ENCODE measurements around the gene REV3L.
A peak's percentile ranks its signal among the peaks of the same experiment; 100 is the strongest.

Gene REV3L

GRCh38 chr6:111461860-111462259 lies 21.2 kb downstream of the REV3L start:
- H3K9me3 Mint-ChIP-seq = peaks cover 40% of the 10 kb centered on the region
- H3K4me3 Mint-ChIP-seq = no peak overlapping the region
- H3K4me1 Mint-ChIP-seq = no peaks in the 10 kb centered on the region
- H3K36me3 Mint-ChIP-seq (ENCODE audit: low read depth) = peaks cover 58% of the 10 kb centered on the region
- H3K27me3 Mint-ChIP-seq (ENCODE audit: low read depth) = no peaks in the 10 kb centered on the region
- no peak overlapping the region for H3K27ac Mint-ChIP-seq
- TF ChIP-seq CTCF (IDR thresholded peaks at IDR 0.05; ENCODE audit: unreplicated experiment in 3 of 3) = no peak

- Mint-ChIP-seq H3K36me3 (ENCODE audit: low read depth) (peaks cover 71% of the 10 kb centered on the region), H3K4me1 (peaks cover 13% of the 10 kb centered on the region), H3K27ac (no peak overlapping the region), H3K9me3 (peaks cover 40% of the 10 kb centered on the region), H3K4me3 (no peak overlapping the region), H3K27me3 (ENCODE audit: low read depth) (no peaks in the 10 kb centered on the region)
- TF ChIP-seq CTCF (IDR thresholded peaks at IDR 0.05; ENCODE audit: unreplicated experiment in 3 of 3) = no peak
These were observed 24.3 kb downstream of the REV3L start for GRCh38 chr6:111458670-111459232.

GRCh38 chr6:111456208-111456607 lies 26.8 kb downstream of the REV3L start:
- no peaks in the 10 kb centered on the region for H3K27me3 Mint-ChIP-seq (ENCODE audit: low read depth)
- no peak overlapping the region for H3K4me3 Mint-ChIP-seq
- peaks cover 51% of the 10 kb centered on the region for H3K36me3 Mint-ChIP-seq (ENCODE audit: low read depth)
- H3K4me1 Mint-ChIP-seq = peaks cover 13% of the 10 kb centered on the region
- TF ChIP-seq CTCF (IDR thresholded peaks at IDR 0.05; ENCODE audit: unreplicated experiment in 3 of 3) = no peak
- peaks cover 31% of the 10 kb centered on the region for H3K9me3 Mint-ChIP-seq
- peak overlapping the region; percentile 0 to 28 (median 24) for H3K27ac Mint-ChIP-seq

GRCh38 chr6:111450636-111451035 lies 32.4 kb downstream of the REV3L start:
- TF ChIP-seq CTCF (IDR thresholded peaks at IDR 0.05; ENCODE audit: unreplicated experiment in 3 of 3) = no peak
- Mint-ChIP-seq H3K4me1 (peaks cover 12% of the 10 kb centered on the region), H3K9me3 (no peaks in the 10 kb centered on the region), H3K4me3 (no peak overlapping the region), H3K27ac (peak overlapping the region in 1 of 3 experiments; percentile 19), H3K27me3 (ENCODE audit: low read depth) (no peaks in the 10 kb centered on the region), H3K36me3 (ENCODE audit: low read depth) (peaks cover 12% of the 10 kb centered on the region)

- H3K4me3 Mint-ChIP-seq = no peak overlapping the region
- H3K9me3 Mint-ChIP-seq = no peaks in the 10 kb centered on the region
- H3K27me3 Mint-ChIP-seq (ENCODE audit: low read depth) = no peaks in the 10 kb centered on the region
- peaks cover 13% of the 10 kb centered on the region for H3K4me1 Mint-ChIP-seq
- H3K36me3 Mint-ChIP-seq (ENCODE audit: low read depth) = peaks cover 10% of the 10 kb centered on the region
- TF ChIP-seq CTCF (IDR thresholded peaks at IDR 0.05; ENCODE audit: unreplicated experiment in 3 of 3) = no peak
- H3K27ac Mint-ChIP-seq = peak overlapping the region in 1 of 3 experiments; percentile 19
These were observed 32.9 kb downstream of the REV3L start for GRCh38 chr6:111450087-111450486.

- H3K4me3 Mint-ChIP-seq = no peak overlapping the region
- peaks cover 2% of the 10 kb centered on the region for H3K36me3 Mint-ChIP-seq (ENCODE audit: low read depth)
- H3K9me3 Mint-ChIP-seq = no peaks in the 10 kb centered on the region
- H3K4me1 Mint-ChIP-seq = peaks cover 16% of the 10 kb centered on the region
- H3K27ac Mint-ChIP-seq = peak overlapping the region in 1 of 3 experiments; percentile 43
- TF ChIP-seq CTCF (IDR thresholded peaks at IDR 0.05; ENCODE audit: unreplicated experiment in 3 of 3) = no peak
- H3K27me3 Mint-ChIP-seq (ENCODE audit: low read depth) = no peaks in the 10 kb centered on the region
These were observed 33.9 kb downstream of the REV3L start for GRCh38 chr6:111449129-111449528.
